ENCODE data around the gene HSF5. TPM values are rescaled to one million over a fixed set of nuclear protein-coding genes. Genes with fewer than 3 reads are reported as not detected.

Gene HSF5
- total and polyA plus RNA-seq, 2 of the 4 experiments (the other 2 are of a cell fraction) = not detected

- H2BK120ac ChIP-seq (ENCODE audit: low read depth, low read length) = no peak overlapping the region
- H3K27ac ChIP-seq (ENCODE audit: insufficient read depth, low read length) = no peak overlapping the region
- H3K56ac ChIP-seq (ENCODE audit: extremely low read depth, insufficient read depth, low read length) = no peak overlapping the region
- no peak overlapping the region for H2BK5ac ChIP-seq (ENCODE audit: low read depth, low read length, poor library complexity, severe bottlenecking)
- H3K9me1 ChIP-seq (ENCODE audit: insufficient read depth, low read length) = no peaks in the 10 kb centered on the region
- no peak overlapping the region for H2AK9ac ChIP-seq (replicated peaks; ENCODE audit: low read depth, low read length, poor library complexity)
- H3K4me1 ChIP-seq (ENCODE audit: control insufficient read depth, insufficient read depth, low read length) = no peaks in the 10 kb centered on the region
- BruUV-seq (replicated peaks) = no TSS peak
- H4K91ac ChIP-seq (ENCODE audit: insufficient read depth, low read depth, low read length) = no peak overlapping the region
- no CpG with 5 or more reads among the region's 7 CpGs for WGBS, 2 experiments (ENCODE audit: extremely low coverage in 2 of 2, insufficient read length in 1 of 2)
- no peak overlapping the region for H3K23ac ChIP-seq (ENCODE audit: low read depth, low read length)
- H3K36me3 ChIP-seq (ENCODE audit: control insufficient read depth, insufficient read depth, low read length) = no peaks in the 10 kb centered on the region
- H4K20me1 ChIP-seq (ENCODE audit: insufficient read depth, low read length) = no peaks in the 10 kb centered on the region
- dilution Hi-C loops (cut with HindIII; ENCODE audit: low sequenced_read_pairs, unreplicated experiment) (no loop called here), intact Hi-C loops (cut with micrococcal nuclease) (no loop called here), in situ Hi-C loops (cut with MboI; ENCODE audit: low sequenced_read_pairs) (no loop called here)
- H3K79me1 ChIP-seq (ENCODE audit: low read depth in 1 of 2, low read length in 2 of 2) = no peaks in the 10 kb centered on the region
- H3K18ac ChIP-seq (ENCODE audit: low read depth, low read length) = no peak overlapping the region
- ChIA-PET CTCF (no interaction called here), POLR2A (ENCODE audit: unreplicated experiment) (no interaction called here)
- H3K4me3 ChIP-seq (ENCODE audit: insufficient read depth, low read depth, low read length) = no peak overlapping the region
- no peak overlapping the region for H3K14ac ChIP-seq (replicated peaks; ENCODE audit: low read depth, low read length)
- no peaks in the 10 kb centered on the region for H3K27me3 ChIP-seq (ENCODE audit: control insufficient read depth, insufficient read depth, low read length)
- no peak overlapping the region for H2BK20ac ChIP-seq (ENCODE audit: low read depth, low read length)
- no peaks in the 10 kb centered on the region for H3K9me3 ChIP-seq (ENCODE audit: control insufficient read depth, insufficient read depth, low read length)
- H4K5ac ChIP-seq (ENCODE audit: low read depth, low read length) = no peak overlapping the region
- H2AK5ac ChIP-seq (ENCODE audit: low read depth, low read length) = no peak overlapping the region
- ATAC-seq (ENCODE audit: low read depth) = no peak
- no peak overlapping the region for H4K8ac ChIP-seq (ENCODE audit: low read depth in 2 of 2, low read length in 2 of 2)
- TF ChIP-seq, protein P1, sequence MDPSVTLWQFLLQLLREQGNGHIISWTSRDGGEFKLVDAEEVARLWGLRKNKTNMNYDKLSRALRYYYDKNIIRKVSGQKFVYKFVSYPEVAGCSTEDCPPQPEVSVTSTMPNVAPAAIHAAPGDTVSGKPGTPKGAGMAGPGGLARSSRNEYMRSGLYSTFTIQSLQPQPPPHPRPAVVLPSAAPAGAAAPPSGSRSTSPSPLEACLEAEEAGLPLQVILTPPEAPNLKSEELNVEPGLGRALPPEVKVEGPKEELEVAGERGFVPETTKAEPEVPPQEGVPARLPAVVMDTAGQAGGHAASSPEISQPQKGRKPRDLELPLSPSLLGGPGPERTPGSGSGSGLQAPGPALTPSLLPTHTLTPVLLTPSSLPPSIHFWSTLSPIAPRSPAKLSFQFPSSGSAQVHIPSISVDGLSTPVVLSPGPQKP (IDR thresholded peaks at IDR 0.05; ENCODE audit: borderline replicate concordance, low read depth, low read length) = no peak
- no peak for TF ChIP-seq FOS (IDR thresholded peaks at IDR 0.05; ENCODE audit: low read depth, low read length)
- TF ChIP-seq CEBPB (IDR thresholded peaks at IDR 0.05; ENCODE audit: low read depth, low read length) = no peak
- TF ChIP-seq CHD1 (IDR thresholded peaks at IDR 0.05; ENCODE audit: low read depth, low read length) = no peak
- no peak for TF ChIP-seq POLR2A (IDR thresholded peaks at IDR 0.05; ENCODE audit: low read depth, low read length)
- no peak for TF ChIP-seq RAD21 (IDR thresholded peaks at IDR 0.05; ENCODE audit: low read length)
- no peak for TF ChIP-seq MAZ (IDR thresholded peaks at IDR 0.05; ENCODE audit: borderline replicate concordance, low read depth, low read length)
- no peak overlapping the region for H3K4me2 ChIP-seq (ENCODE audit: low read depth, low read length)
- no peak overlapping the region for H2AFZ ChIP-seq (replicated peaks; ENCODE audit: low read length, poor library complexity)
- H2BK15ac ChIP-seq (ENCODE audit: low read depth, low read length) = no peak overlapping the region
- DNase-seq = no peak
- no peak overlapping the region for H3K4ac ChIP-seq (ENCODE audit: low read depth, low read length)
- H3K9ac ChIP-seq (ENCODE audit: low read depth, low read length) = no peak overlapping the region
These were observed 55.2 kb downstream of the HSF5 start for GRCh38 chr17:58432806-58433573.

All from IMR-90 (cell line).